HG02840 (cell line): ENCODE measurements around the gene GTPBP6.
"Not testable (repeated sequence)": the region's sequence is repeated elsewhere in the genome, so short reads cannot be mapped to it uniquely, and the experiment has no call there.

Source experiments
- ATAC-seq: cut with Tn5 transposase; IDR thresholded peaks from one replicate; pipeline ENCODE4 v1.9.1; 2021; ENCODE audit warnings: mild to moderate bottlenecking, moderate library complexity, moderate number of reproducible peaks; ENCODE audit not compliant: unreplicated experiment, low FRiP score

Gene GTPBP6

DNA sequence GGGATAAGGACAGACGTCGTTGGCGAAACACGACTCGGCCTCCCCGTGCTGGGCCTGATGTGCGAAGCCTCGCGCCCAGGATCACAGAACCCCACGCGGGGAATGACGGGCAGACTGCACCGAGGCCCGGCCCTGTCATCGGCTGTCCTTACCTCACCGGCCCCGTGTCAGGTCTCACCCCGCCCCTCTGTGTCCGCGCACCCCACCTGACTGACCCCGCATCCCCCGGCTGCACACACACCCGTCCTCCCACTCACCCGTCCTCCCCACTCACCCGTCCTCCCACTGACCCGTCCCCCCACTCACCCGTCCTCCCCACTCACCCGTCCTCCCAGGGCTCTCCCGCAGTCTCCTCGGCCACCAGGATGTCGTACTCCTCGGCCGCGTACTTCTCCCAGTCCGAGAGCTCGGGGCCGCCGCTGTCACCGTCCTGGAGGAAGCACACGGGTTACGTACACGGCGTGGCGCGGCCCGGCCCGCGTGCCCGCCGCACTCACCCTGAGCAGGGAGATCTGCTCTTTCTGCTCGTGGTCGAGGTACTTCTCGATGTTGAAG, 19.8 kb upstream of the GTPBP6 start:
- no peak for ATAC-seq

DNA sequence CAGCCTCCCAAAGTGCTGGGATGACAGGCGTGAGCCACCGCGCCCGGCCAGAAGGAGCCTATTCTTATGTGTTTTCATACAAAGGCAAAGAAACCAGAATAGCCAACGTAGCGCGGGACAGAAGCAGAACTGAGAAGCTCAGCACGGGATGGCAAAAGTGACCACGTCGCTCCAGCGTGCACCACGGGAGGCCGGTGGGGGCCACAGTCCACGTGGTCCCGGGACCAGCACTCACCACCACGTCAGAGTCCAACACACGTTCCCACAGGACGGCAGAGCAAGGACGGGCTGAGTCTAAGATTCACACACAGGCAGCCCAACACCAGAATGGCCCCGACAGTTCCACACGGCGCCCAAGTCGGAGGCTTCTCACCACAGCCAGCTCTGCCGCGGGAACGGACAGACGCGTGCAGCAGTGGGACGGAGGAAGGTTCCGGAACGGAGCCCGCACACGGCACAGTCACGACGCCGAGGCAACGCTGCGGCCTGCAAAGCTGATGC, 18.8 kb upstream of the GTPBP6 start:
- ATAC-seq: no peak

DNA sequence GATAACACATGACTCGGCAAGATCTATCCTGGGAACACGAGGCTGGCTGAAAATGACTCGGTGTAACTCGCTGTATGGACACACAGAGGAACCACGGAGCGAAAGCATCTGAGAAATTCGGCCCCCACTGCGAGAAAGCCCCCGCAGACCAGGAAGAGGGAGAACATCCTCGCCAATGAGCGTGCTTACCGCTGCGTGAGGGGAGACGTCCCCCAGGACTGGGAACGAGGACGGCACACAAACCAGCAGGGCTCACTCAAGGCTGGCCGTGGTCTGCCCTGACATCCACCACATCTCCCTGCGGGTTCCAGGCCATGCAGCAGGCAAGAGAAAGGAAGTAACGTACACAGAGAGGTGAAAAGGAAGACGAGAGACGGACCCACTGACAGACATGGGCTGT, 17.6 kb upstream of the GTPBP6 start:
- no peak for ATAC-seq

DNA sequence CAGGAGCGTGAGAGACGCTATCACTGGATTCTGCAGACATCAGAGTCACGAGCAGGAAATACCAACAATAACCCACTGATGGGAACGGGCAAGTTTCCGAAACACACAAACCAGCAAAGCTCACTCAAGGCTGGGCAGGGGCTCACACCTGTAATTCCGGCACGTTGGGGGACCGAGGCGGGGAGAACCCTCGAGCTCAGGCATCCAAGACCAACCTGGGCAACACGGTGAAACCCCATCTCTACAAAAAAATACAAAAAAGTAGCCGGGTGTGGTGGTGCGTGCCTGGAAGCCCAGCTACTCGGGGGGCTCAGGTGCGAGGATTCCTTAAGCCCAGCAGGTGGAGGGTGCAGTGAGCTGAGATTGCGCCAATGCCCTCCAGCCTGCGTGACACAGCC, 17.2 kb upstream of the GTPBP6 start:
- ATAC-seq: no peak

- ATAC-seq: no peak
Observed at GRCh38 chrX:334971-335757, 16.6 kb upstream of the GTPBP6 start.

GRCh38 chrX:334331-334891, 15.8 kb upstream of the GTPBP6 start:
- ATAC-seq: no peak

GRCh38 chrX:333611-334311, 15.2 kb upstream of the GTPBP6 start:
- no peak for ATAC-seq

- ATAC-seq: no peak
Observed at GRCh38 chrX:332916-333610, 14.5 kb upstream of the GTPBP6 start.

DNA sequence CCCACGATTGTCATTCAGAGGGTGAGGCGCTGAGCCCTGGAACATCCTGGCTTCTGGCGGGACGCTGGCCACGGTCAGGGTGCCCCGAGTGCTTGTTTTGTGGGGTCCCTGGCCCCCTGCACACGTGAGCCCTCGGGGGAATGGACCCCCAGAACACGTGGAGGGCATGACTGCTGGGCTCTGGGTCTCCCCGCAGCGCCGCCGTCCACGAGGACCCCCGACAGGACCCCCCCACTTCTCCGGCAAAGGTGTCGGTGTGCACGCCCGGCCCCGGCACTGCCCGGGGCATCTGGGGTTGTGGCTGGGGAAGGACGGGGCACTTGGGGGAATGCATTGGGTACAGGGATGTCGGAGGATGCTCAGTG, 13.9 kb upstream of the GTPBP6 start:
- no peak for ATAC-seq

DNA sequence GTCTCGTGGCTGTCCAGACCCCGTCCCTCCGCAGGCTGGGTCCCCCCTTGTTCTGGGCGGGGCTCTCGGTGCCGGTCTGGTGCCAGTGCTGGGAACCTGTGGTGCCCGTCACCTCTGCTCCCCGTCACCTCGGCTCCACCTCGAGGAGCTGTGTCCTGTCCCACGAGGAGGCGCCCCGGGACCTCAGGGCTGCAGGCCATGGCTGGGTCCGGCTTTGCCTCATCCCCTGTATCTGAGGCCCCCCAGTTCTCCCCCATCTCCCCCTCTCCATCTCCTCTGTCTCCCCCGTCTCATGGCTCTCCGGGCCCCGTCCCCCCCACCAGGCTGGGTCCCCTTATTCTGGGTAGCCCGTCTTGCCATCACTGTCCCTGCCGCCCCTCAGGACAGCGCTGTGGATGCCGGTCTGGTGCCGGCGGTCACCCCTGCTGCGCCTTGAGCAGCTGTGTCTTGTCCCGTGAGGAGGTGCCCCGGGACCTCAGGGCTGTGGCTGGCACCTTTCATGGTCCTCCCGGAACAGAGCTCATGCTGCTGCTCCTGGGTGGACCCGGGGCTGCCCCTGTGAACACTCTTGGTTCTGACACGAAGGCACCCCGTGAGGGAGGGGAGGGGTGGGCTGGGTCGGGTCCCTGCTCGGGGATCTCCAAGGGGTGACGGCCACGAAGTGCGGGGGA, 13.4 kb upstream of the GTPBP6 start:
- ATAC-seq: no peak

DNA sequence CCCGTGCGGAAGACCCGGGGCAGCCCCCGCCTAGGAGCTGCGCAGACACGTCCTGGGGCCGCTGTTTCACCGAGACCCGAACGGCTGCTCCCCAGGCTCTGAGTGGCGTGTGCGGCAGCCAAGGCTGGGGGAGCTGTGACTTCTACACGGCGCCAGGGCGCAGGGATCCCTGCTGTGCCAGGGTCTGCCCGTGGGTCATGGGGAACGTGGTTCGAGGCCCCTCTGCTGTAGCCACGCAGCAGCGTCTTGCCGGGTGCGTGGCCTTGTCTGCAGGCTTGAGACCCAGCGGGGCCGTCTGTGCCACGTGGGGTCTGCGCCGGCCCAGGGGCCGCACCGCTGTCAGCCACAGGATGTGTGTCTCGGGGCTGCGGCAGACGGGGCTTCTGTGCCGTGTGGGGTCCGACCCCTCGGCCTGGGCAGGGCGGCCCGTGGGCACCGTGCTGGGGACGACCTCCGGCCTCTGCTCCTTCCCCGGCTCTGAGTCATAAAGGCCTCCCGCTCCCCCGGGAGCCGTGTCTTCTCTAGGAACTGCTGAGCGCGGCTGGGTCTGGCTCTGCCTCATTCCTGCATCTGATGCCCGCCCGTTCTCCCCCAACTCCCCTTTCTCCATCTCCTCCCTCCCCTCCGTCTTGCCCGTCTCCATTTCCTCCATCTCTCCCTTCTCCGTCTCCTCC, 12.7 kb upstream of the GTPBP6 start:
- ATAC-seq: no peak

GRCh38 chrX:330726-331150, 12.1 kb upstream of the GTPBP6 start:
- no peak for ATAC-seq

DNA sequence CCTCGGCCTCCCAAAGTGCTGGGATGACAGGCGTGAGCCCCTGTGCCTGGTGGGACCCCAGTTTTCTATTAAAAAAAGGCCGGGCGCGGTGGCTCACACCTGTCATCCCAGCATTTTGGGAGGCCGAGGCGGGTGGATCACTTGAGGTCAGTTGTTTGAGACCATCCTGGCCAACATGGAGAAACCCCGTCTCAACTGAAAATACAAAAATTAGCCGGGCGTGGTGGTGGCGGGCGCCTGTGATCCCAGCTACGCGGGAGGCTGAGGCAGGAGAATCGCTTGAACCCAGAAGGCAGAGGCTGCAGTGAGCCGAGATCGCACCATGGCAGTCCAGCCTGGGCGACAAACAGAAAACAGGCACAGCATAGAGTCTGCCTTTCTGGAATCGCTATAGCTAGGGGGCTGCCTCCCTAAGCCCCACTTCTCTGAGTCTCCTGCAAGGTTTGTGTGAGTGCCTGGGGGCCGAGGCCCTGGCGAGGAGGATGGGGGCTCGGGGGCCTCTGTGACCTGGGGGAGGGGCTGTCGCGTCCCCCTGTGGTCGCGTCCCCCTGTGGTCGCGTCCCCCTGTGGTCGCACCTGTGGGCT, 11.6 kb upstream of the GTPBP6 start:
- ATAC-seq: not testable (repeated sequence)

GRCh38 chrX:329291-329910, 10.8 kb upstream of the GTPBP6 start:
- no peak for ATAC-seq

- ATAC-seq: no peak
Observed at GRCh38 chrX:327660-328126, 9.1 kb upstream of the GTPBP6 start.

DNA sequence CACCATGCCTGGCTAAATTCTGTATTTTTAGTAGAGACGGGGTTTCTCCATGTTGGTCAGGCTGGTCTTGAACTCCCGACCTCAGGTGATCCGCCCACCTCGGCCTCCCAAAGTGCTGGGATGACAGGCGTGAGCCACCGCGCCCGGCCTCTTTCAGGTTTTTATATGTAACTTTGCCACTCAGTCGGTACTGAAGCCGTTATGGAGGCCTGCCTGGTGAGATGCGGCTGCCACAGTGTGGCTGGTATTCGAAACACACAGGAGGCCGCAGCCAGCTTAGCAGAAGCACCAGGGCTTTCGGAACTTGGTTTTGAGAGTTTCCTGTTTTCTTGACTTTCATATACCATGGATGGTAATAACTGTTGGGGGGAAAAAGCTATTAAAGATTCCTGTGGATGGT, 6.1 kb upstream of the GTPBP6 start:
- ATAC-seq: not testable (repeated sequence)

DNA sequence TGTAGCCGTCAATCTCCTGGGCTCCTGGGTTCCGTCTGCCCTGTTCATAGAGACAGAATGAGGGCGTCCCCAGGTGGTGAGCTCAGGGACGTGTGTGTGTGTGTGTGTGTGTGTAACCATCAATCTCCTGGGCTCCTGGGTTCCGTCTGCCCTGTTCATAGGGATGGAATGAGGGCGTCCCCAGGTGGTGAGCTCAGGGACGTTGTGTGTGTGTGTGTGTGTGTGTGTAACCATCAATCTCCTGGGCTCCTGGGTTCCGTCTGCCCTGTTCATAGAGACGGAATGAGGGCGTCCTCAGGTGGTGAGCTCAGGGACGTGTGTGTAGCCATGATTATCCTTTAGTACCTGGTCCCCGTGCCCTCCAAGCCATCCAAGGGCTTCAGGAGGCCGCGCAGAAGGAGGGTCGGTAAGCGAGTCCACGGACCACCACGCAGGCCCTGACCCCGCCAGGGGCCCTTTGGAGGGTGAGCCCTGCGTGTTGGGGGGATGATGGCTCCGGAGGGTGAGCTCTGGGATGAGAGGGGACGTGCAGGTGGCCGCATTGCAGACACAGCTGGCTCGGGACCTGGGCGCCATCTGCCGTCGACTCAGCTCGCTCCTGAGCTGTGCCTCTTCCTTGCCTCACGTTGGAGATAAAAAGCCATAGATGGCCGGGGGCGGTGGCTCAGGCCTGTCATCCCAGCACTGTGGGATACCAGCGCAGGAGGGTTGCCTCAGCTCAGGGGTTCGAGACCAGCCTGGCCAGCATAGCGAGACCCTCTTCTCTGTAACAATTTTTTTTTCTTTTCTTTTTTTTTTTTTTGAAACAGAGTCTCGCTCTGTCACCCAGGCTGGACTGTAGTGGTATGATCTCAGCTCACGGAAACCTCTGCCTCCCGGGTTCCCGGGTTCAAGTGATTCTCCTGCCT, 5.4 kb upstream of the GTPBP6 start:
- no peak for ATAC-seq
